IMR-90 (cell line): ENCODE data around the gene ASB1. TPM values are rescaled to one million over a fixed set of nuclear protein-coding genes. Genes with fewer than 3 reads are reported as not detected.

Experiments used
- ATAC-seq: fragments of 200-7000 bp; cut with Tn5 transposase; 2 replicates; pipeline ENCODE4 v1.9.1; 2020; ENCODE audit warnings: low read depth, mild to moderate bottlenecking, moderate library complexity
- BruUV-seq: library from RNA; stranded (reverse); fragments of 400-500 nt; replicated peaks from 2 replicates; lab custom pipeline; 2021; lab: Mats Ljungman, UMichigan
- CTCF ChIA-PET: fragments of 300-600 bp; formaldehyde crosslinking; extraction: SDS; loops from one replicate; lab custom pipeline; 2021; ENCODE audit warnings: antibody characterized with exemption; lab: Yijun Ruan, JAX
- POLR2A ChIA-PET: fragments of 300-600 bp; sonication (Branson Sonifier 250); formaldehyde crosslinking; loops from one replicate; lab custom pipeline; 2022; ENCODE audit warnings: antibody characterized with exemption; ENCODE audit not compliant: unreplicated experiment; lab: Charles Lee
- DNase-seq: peaks from one replicate; pipeline ENCODE4 v3.0.0; 2013
- H2AFZ ChIP-seq: replicated peaks from 2 replicates; pipeline ENCODE3; 2013; ENCODE audit warnings: low read length, mild to moderate bottlenecking; ENCODE audit not compliant: poor library complexity
- H2AK5ac ChIP-seq: 2 replicates; pipeline ENCODE4 v1.6.1; 2013; ENCODE audit warnings: low read depth, low read length, inconsistent platforms
- H2AK9ac ChIP-seq: replicated peaks from 2 replicates; pipeline ENCODE3; 2013; ENCODE audit warnings: mild to moderate bottlenecking, low read depth, low read length, moderate library complexity; ENCODE audit not compliant: poor library complexity
- H2BK120ac ChIP-seq: 2 replicates; pipeline ENCODE4 v1.6.1; 2013; ENCODE audit warnings: low read depth, low read length, inconsistent platforms
- H2BK15ac ChIP-seq: 3 replicates; pipeline ENCODE4 v1.6.1; 2013; ENCODE audit warnings: low read depth, low read length, inconsistent platforms
- H2BK20ac ChIP-seq: 2 replicates; pipeline ENCODE4 v1.6.1; 2013; ENCODE audit warnings: low read depth, mild to moderate bottlenecking, inconsistent platforms, low read length, moderate library complexity
- H2BK5ac ChIP-seq: 2 replicates; pipeline ENCODE4 v1.6.1; 2013; ENCODE audit warnings: mild to moderate bottlenecking, low read depth, low read length, inconsistent platforms; ENCODE audit not compliant: poor library complexity, severe bottlenecking
- H3K14ac ChIP-seq: replicated peaks from 2 replicates; pipeline ENCODE4 v1.6.1; 2013; ENCODE audit warnings: low read depth, low read length, inconsistent platforms
- H3K18ac ChIP-seq: 2 replicates; pipeline ENCODE4 v1.6.1; 2013; ENCODE audit warnings: low read depth, low read length, control low read depth
- H3K23ac ChIP-seq: 2 replicates; pipeline ENCODE4 v1.6.1; 2013; ENCODE audit warnings: low read depth, low read length, inconsistent platforms
- H3K27ac ChIP-seq: 2 replicates; pipeline ENCODE4 v1.5.1; 2013; ENCODE audit warnings: mild to moderate bottlenecking, control low read depth, low read length; ENCODE audit not compliant: insufficient read depth
- H3K27me3 ChIP-seq: 2 replicates; pipeline ENCODE4 v1.6.1; 2013; ENCODE audit warnings: low read length; ENCODE audit not compliant: control insufficient read depth, insufficient read depth
- H3K36me3 ChIP-seq: 2 replicates; pipeline ENCODE4 v1.6.1; 2013; ENCODE audit warnings: low read length, mixed read lengths; ENCODE audit not compliant: control insufficient read depth, insufficient read depth
- H3K4ac ChIP-seq: 2 replicates; pipeline ENCODE4 v1.6.1; 2013; ENCODE audit warnings: low read depth, low read length, inconsistent platforms
- H3K4me1 ChIP-seq: 2 replicates; pipeline ENCODE4 v1.6.1; 2013; ENCODE audit warnings: low read length, mixed read lengths; ENCODE audit not compliant: control insufficient read depth, insufficient read depth
- H3K4me2 ChIP-seq: 2 replicates; pipeline ENCODE4 v1.6.1; 2013; ENCODE audit warnings: low read depth, mild to moderate bottlenecking, control low read depth, low read length, moderate library complexity
- H3K4me3 ChIP-seq: 2 replicates; pipeline ENCODE4 v1.5.1; 2013; ENCODE audit warnings: low read depth, mild to moderate bottlenecking, control low read depth, low read length, moderate library complexity; ENCODE audit not compliant: insufficient read depth
- H3K56ac ChIP-seq: 2 replicates; pipeline ENCODE4 v1.6.1; 2013; ENCODE audit warnings: low read length, inconsistent platforms; ENCODE audit not compliant: insufficient read depth; ENCODE audit errors: extremely low read depth
- H3K79me1 ChIP-seq, 2 experiments: 2 replicates each; pipeline ENCODE4 v1.6.1; 2013; ENCODE audit warnings: low read length in 2 of 2, inconsistent platforms in 1 of 2, low read depth in 1 of 2
- H3K9ac ChIP-seq: 2 replicates; pipeline ENCODE4 v1.6.1; 2013; ENCODE audit warnings: low read depth, low read length, control low read depth
- H3K9me1 ChIP-seq: 2 replicates; pipeline ENCODE4 v1.6.1; 2013; ENCODE audit warnings: low read length, inconsistent platforms; ENCODE audit not compliant: insufficient read depth
- H3K9me3 ChIP-seq: 2 replicates; pipeline ENCODE4 v1.6.1; 2013; ENCODE audit warnings: low read length; ENCODE audit not compliant: control insufficient read depth, insufficient read depth
- H4K20me1 ChIP-seq: 2 replicates; pipeline ENCODE4 v1.6.1; 2013; ENCODE audit warnings: low read length, inconsistent platforms; ENCODE audit not compliant: insufficient read depth
- H4K5ac ChIP-seq: 2 replicates; pipeline ENCODE4 v1.6.1; 2013; ENCODE audit warnings: mild to moderate bottlenecking, low read depth, low read length, control low read depth
- H4K8ac ChIP-seq, 2 experiments: 2 replicates each; pipeline ENCODE4 v1.6.1; 2013; ENCODE audit warnings: low read depth in 2 of 2, low read length in 2 of 2, control low read depth in 1 of 2, inconsistent platforms in 1 of 2
- H4K91ac ChIP-seq: 2 replicates; pipeline ENCODE4 v1.6.1; 2013; ENCODE audit warnings: low read depth, low read length, inconsistent platforms; ENCODE audit not compliant: insufficient read depth
- BHLHE40 ChIP-seq: fragments of 150-350 bp; IDR thresholded peaks from 2 replicates; pipeline ENCODE4 v1.6.1; 2016; ENCODE audit warnings: mild to moderate bottlenecking, low read depth, low read length
- CEBPB ChIP-seq: IDR thresholded peaks from 2 replicates; pipeline ENCODE4 v1.6.1; 2012; ENCODE audit warnings: low read depth, low read length, improper control_type of control experiment
- FOS ChIP-seq: fragments of 150-350 bp; IDR thresholded peaks from 2 replicates; pipeline ENCODE4 v1.6.1; 2016; ENCODE audit warnings: low read depth, low read length
- MAZ ChIP-seq: IDR thresholded peaks from 2 replicates; pipeline ENCODE4 v1.6.1; 2012; ENCODE audit warnings: low read depth, mild to moderate bottlenecking, low read length, improper control_type of control experiment, moderate library complexity, borderline replicate concordance
- MXI1 ChIP-seq: IDR thresholded peaks from 2 replicates; pipeline ENCODE4 v1.6.1; 2012; ENCODE audit warnings: low read depth, mild to moderate bottlenecking, low read length, moderate library complexity, borderline replicate concordance
- NFE2L2 ChIP-seq: fragments of 150-350 bp; IDR thresholded peaks from 2 replicates; pipeline ENCODE4 v1.6.1; 2016; ENCODE audit warnings: low read depth, mild to moderate bottlenecking, low read length
- RAD21 ChIP-seq: IDR thresholded peaks from 2 replicates; pipeline ENCODE4 v1.6.1; 2012; ENCODE audit warnings: low read length, improper control_type of control experiment
- RFX5 ChIP-seq: IDR thresholded peaks from 2 replicates; pipeline ENCODE4 v1.8.0; 2012; ENCODE audit warnings: low read depth, mild to moderate bottlenecking, low read length, moderate library complexity
- WGBS, 2 experiments: methylation state at CpG; one replicate each; pipeline versions ENCODE4 v1.1.5 to v1.1.7; 2013; ENCODE audit warnings: missing lambda C conversion rate in 2 of 2; ENCODE audit not compliant: insufficient read length in 1 of 2; ENCODE audit errors: extremely low coverage in 2 of 2; 5-methylcytosine and 5-hydroxymethylcytosine counted together
- dilution Hi-C: fragments of 300-500 bp; cut with HindIII; formaldehyde crosslinking; loops from one replicate; pipeline ENCODE4 v1.14.3; 2018; ENCODE audit warnings: low sequenced_read_pairs; ENCODE audit not compliant: unreplicated experiment
- in situ Hi-C: fragments of 300-500 bp; cut with MboI; formaldehyde crosslinking; loops from 3 replicates; pipeline ENCODE4 v1.14.3; 2019; ENCODE audit warnings: low sequenced_read_pairs, inconsistent platforms, mixed read lengths
- intact Hi-C: fragments of 100-400 bp; cut with micrococcal nuclease; formaldehyde crosslinking; loops from 2 replicates; pipeline ENCODE4 v1.10.0; 2022
- polyA plus RNA-seq, 3 experiments: library from polyadenylated mRNA; depleted of rRNA; stranded (reverse); fragments of >200 nt; gene quantifications; 2 replicates each; pipeline ENCODE4 v1.2.3, GENCODE V29; 2012; ENCODE audit warnings: low replicate concordance in 1 of 3
- total RNA-seq: library from RNA; depleted of rRNA; stranded (reverse); fragments of >200 nt; gene quantifications from 2 replicates; pipeline ENCODE4 v1.2.3, GENCODE V29; 2012
- TF ChIP-seq, protein P1 (sequence below): fragments of 150-350 bp; IDR thresholded peaks from 2 replicates; pipeline ENCODE4 v1.6.1; 2017; ENCODE audit warnings: mild to moderate bottlenecking, antibody characterized with exemption, low read length, low read depth

The ASB1 gene
- total and polyA plus RNA-seq, 2 of the 4 experiments (the other 2 are of a cell fraction): 23.5 to 37.3 TPM

- ATAC-seq (no peak), DNase-seq (no peak)
- no peak overlapping the region for H3K4ac ChIP-seq
- H2AK9ac ChIP-seq: no peak overlapping the region
- no peak overlapping the region for H3K9ac ChIP-seq
- H2BK20ac ChIP-seq: no peak overlapping the region
- H3K18ac ChIP-seq: no peak overlapping the region
- peaks cover 7% of the 10 kb centered on the region; the same call in 1 of the 2 replicates for H3K36me3 ChIP-seq
- no peak overlapping the region for H2AFZ ChIP-seq
- H4K5ac ChIP-seq: no peak overlapping the region
- no peak overlapping the region for H3K27ac ChIP-seq
- no peaks in the 10 kb centered on the region for H3K27me3 ChIP-seq
- no peak overlapping the region for H2BK120ac ChIP-seq
- no peak overlapping the region for H3K4me3 ChIP-seq
- ChIA-PET CTCF (interaction anchor here (0.9 kb wide), 1 partner anchor 31 kb away, joined by 3 read pairs; no protein-coding TSS in a partner anchor), POLR2A (no interaction called here)
- H3K79me1 ChIP-seq: no peaks in the 10 kb centered on the region
- no peak overlapping the region for H2BK5ac ChIP-seq
- in situ Hi-C loops: no loop called here
- no peaks in the 10 kb centered on the region for H3K9me3 ChIP-seq
- H3K4me1 ChIP-seq: no peaks in the 10 kb centered on the region
- no peak overlapping the region for H2AK5ac ChIP-seq
- dilution Hi-C loops: no loop called here
- TF ChIP-seq RAD21: no peak
- TF ChIP-seq NFE2L2: no peak
- TF ChIP-seq CEBPB: no peak
- TF ChIP-seq, protein P1, sequence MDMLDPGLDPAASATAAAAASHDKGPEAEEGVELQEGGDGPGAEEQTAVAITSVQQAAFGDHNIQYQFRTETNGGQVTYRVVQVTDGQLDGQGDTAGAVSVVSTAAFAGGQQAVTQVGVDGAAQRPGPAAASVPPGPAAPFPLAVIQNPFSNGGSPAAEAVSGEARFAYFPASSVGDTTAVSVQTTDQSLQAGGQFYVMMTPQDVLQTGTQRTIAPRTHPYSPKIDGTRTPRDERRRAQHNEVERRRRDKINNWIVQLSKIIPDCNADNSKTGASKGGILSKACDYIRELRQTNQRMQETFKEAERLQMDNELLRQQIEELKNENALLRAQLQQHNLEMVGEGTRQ: no peak
- no peak for TF ChIP-seq RFX5
- TF ChIP-seq MXI1: no peak
- TF ChIP-seq BHLHE40: no peak
- no peak for TF ChIP-seq MAZ
- no peak for TF ChIP-seq FOS
- peaks cover 7% of the 10 kb centered on the region; the same call in 1 of the 2 replicates for H3K9me1 ChIP-seq
- BruUV-seq: no TSS peak
- no peak overlapping the region for H3K23ac ChIP-seq
- no peak overlapping the region for H3K14ac ChIP-seq
- no peak overlapping the region for H3K56ac ChIP-seq
- WGBS, 2 experiments: 100% methylated on average over 1 of the region's 8 CpGs; no CpG with 5 or more reads in 1 of the 2 experiments
- no peak overlapping the region for H4K91ac ChIP-seq
- no peaks in the 10 kb centered on the region for H4K20me1 ChIP-seq
- no peak overlapping the region for H4K8ac ChIP-seq
- intact Hi-C loops: no loop called here
- no peak overlapping the region for H3K4me2 ChIP-seq
- H2BK15ac ChIP-seq: no peak overlapping the region
Measured at GRCh38 chr2:238401551-238401950, 25.2 kb upstream of the ASB1 start.
